HG03575 (cell line): ENCODE results near the gene TNS1.

ENCODE experiments used
- ATAC-seq: cut with Tn5 transposase; IDR thresholded peaks from one replicate; pipeline ENCODE4 v1.9.1; 2021; ENCODE audit not compliant: unreplicated experiment, insufficient number of reproducible peaks, low FRiP score; ENCODE audit errors: extremely low read depth

The TNS1 gene

DNA sequence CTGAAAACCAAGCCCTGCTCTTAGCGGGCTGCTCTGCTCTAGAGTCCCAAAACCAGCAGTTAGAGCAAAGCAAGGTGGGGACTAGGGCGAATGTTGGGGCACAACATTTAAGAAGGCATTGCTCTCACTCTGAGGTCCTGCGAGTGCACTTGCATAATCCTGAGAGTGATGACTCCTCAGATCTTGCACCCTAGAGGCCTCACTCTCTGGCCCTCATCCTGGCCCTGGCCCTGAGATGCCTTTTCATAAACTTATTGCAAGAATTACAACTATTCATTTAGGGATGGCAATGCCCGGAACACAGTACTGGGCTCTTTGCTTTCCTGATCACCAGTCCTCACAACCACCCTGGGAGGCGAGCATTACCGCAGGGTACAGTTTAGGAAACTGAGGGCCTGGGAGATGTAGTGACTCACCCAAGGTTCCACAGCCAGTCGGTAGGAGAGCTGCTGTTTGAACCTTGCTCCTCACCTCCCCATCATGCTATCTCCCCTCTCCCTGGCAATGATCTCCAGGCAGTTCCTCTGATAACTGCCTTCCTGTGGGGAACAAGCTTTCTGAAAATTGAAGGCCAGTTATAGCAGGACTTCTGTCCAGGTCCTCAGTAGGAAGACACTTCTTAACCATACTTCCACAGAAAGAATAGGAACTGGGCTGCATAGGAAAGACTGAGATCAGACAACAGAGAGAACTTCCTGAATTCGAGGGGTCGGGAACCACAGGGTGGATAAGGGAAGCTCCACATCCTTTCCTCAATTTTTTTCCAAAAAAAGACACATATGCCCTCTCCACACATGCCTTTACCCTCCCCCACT is 91.3 kb downstream of the TNS1 start:
- no peak for ATAC-seq

DNA sequence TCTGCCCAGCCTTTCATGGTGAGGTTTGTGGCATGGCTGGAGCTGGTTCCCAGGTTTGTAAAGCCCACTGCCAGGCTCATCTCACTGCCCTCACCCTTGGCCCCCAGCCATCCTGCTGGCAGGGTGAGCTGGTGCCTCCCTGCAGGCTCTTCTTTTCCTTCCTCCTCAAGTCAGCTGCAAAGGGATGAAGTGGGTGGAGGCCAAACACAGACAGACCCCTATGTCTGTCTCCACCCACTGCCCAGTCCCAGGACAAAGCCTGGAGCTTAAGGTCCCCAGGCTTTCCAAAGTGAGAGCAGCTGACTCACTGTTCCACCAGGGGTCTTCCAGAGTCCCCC is 92.0 kb downstream of the TNS1 start:
- no peak for ATAC-seq

DNA sequence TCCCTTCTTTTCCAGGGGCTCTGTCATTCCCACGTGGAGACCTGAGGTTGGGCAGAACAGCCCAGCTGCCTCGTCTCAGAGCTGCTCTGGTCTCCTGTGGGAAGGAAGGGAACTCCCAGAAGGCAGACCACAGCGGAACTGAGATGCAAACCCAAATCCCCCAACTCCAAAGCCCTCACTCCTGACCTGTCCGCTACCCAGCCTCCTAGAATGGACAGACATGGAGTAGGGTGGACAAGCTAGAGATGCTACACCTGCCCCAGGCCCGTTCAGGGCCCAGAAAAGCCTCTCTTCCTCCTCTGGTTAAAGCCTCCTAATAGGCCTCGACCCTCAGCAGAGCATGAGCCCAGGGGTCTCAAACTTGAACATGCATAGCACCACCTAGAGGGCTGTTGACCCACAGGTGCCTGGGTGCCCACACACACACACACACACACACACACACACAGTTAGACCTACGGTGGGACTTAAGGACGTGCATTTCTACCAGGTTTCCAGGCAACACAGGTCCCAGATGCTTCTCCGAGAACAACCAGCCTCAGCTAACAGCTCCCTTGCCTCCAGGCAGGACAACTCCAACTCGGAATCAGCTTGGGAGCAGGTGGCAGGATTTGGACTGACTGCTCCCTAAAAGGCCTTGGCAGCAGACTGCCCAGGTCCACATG is 93.5 kb downstream of the TNS1 start:
- ATAC-seq: no peak

DNA sequence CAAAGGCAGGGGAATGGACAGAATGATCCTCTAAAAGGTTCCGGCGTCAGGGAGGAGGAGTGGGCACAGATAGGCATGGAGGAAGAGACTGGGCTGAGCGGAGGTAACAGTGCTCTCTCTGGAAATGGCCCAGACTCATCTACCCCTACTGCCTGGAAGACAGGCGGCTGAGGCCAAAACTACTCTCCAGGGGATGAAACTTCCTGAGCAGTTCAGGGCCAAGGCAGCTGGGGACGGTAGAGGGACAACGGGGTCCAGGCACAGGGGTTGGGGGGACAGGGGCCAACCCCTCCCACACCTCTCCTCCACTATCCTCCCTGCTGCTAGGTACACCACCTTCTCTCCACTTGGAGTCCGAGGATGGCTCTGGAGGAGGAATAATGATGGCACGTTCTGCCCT is 94.3 kb downstream of the TNS1 start:
- ATAC-seq: no peak

DNA sequence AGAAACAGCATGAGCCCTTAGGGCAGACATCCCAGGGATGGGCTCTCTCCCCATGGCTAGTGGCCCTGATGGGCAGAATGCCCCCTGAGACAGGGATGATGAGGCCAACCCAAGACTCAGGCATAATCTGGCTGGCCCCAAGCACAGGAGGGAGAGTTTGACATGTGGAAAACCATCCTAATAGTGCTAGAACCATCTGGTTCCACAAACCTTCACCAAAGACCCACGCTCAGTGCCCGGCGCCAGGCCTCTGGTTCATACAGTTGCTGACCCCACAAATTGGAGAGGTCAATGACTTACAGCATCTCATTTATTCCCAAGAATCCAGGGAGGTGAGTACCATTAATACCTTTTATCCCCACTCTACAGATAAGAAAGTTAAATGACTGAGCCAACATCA is 95.5 kb downstream of the TNS1 start:
- no peak for ATAC-seq

DNA sequence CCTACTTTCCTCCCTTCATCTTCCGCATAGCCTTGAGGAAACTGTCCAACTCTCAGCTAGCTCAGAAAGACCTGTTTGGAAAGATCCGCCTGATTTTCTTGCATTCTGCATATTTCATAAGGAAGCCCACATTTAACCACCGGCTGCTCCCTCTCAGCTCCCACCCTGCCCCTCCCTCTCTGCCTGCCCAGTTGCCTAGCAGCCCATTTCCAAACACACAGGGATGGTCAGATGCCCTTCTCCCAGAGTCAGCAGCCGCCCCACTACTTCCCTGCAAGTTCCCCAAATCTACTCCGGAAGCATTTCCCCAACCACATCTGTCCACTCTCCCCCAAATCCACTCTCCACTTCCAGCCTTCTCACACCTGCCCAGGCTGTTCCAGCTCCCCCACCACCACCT is 96.0 kb downstream of the TNS1 start:
- ATAC-seq: no peak

DNA sequence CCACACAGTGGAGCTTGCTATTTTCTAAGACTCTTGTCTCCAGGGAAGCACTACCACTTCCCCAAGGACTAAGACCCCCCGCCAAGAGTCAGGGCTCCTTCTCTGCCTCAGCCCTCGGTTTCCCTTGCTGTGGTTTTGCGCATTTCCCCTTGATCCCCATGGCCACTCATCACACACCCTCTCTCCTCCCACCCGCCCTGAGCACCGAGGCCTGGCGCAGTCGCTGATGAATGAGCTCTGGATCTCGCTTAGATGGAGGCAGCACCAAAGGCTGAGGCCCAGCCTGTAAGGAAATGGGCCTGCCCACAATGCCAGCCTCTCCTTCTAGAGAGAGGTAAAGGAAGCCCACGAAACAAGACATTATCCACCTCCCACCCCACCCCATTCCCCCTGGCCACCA is 96.9 kb downstream of the TNS1 start:
- no peak for ATAC-seq

DNA sequence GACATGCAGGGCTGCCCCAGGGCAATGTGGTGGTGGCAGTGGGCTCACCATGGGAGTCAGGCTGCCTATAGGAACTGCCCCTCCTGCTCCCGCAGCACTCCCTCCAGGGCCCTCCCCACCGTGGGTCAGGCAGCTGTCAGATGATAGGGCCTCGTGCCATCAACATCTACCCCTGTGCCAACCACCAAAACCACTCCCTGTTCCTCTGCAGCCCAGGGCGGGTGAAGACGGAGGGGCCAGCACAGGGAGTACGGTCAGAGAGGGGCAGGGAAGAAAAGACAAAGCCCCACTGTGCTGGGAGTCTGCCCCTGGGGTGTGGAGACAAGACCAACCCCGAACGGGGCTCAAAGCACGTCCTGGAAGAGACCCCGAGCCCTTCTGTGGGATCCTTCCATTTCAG is 97.4 kb downstream of the TNS1 start:
- no peak for ATAC-seq

DNA sequence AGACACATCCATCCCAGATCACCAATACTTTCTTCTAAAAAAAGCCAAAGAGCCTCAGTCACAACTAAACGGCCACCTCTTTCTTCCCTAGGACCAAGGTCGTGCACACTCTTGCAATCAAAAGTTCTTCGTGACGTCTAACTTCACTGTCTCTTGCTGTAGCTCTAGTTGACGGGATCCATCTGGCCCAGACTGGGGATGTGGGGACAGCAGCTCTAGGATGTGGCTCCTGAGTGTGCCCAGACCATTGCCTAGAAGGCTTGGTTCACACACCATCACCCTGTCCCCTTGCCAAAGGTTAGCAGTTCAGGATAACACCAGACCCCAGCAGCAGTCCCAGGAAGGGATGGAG is 98.2 kb downstream of the TNS1 start:
- no peak for ATAC-seq

DNA sequence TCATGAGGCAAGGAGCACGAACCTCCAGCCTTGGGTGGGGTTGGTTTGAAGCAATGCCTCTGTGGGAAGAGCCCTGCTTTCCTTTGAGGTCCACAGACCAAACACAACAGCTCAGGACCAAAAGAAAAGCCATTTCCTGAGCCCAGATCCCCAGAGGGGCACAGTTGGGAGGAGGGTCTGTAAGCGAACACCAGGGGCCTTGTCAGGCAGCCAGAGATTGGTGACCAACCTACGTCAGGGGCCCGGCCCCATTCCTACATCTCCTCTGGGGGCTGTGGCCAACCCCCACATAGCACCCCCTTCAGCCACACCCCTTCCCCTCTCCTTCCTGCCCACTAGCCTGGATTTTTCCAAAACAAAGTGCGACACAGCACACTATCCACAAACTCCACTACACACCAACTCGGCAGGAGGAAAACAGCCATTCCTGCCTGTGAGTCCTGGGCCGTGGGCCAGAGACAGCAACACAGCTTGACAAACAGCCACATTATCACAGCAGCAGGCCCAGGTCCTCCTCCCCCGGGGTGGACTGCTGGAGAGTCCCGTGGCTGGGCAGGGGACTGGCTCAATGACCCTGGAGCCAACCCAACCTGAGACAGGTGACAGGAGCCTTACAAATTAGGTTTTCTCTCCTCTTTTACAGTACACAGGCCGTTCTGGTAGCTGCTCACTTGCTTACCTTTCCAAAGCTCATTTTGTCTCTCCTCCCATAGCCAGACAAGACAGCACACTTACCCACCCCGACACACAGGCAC is 98.8 kb downstream of the TNS1 start:
- ATAC-seq: no peak

DNA sequence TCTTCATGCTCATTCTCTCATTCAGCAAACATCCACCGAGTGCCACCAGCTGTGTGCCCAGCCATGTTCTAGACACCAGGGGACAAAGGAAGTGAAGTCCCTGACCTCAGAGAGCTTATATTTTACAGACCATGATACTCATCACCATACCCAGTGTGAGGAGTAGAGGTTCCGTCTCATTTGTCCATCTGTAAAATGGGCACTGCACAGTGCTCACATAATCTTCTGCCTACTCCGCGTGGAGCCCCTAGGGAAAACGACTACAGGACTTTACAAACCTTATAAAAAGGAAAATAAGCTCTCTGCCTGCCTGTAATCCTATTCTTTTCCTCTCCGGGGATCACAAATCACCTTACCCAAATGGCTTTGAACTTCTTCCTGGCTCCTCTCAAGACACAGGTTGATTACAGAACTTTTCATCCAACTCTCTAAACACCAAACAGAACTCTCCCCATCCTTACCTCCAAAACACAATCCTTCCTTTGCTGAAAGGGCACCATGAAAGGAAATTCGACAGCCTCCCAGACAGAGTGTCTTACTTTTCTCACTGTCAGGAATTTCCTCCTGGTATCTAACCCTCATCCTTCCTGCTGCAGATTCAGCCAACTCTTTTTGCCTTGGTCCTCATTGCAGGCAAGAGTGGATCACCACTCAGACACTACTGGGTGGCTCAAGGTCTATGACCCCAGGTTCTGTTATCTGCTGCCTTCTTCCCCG is 99.5 kb downstream of the TNS1 start:
- no peak for ATAC-seq

DNA sequence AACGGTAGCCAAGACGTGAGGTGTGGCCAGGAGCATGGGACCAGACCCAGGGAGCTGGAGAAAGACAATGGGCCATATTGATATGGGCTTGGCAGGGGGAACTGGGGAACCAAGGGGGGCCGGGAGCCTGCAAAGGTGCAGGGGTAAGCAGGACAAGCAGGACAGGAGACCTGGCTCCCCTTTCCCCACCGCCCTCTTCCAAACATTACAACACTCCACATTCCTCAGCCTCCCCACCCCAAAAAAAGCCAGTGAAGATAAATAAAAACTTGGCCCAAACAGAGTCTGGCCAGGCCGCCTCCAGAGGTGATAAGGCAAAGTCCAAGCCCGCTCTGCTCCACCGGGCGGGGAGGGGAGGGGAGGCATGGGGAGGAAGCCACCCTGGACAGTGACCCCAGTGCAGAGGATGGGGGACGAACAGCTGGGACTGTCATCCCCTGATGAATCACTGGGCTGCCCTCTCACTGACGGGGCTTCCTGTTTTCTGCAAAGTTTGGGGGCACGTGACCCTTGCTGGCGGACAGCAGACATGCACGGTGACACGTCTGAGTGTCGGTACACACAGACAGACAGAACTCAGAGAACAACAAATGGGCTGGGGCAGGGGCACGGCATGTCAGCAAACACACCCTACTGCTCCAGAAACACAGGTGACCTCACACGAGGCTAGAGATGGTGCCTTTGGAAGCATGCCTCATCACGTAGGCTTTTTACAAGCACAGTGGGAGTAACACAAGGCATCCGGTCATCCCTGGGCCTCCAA is 100.2 kb downstream of the TNS1 start:
- ATAC-seq: no peak

DNA sequence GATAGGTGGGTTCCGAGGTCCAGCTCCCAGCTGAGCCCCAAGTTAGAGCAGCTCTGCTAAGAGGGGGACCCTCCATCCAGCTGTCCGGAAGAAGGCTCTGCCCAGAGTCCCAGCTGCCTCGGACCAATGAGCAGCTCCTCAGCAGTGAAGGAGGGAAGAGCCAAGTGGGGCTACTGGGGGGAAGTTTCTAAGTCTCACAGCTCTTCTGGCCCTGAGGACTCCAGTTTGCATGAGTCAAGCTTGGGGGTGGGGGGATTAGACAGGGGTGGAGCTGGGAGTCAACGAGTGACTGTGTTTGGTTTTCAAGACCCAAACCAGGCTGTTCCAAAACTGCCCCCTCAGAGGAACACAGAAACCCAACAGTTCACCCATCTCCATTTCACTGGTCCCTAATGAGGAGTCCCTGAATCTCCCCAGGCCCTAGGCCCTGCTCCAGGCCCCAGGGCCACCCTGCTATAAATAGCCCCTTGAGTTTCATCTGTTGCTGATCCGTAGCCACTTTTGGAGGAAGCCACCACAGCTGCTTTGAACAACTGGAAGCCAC is 100.9 kb downstream of the TNS1 start:
- no peak for ATAC-seq

DNA sequence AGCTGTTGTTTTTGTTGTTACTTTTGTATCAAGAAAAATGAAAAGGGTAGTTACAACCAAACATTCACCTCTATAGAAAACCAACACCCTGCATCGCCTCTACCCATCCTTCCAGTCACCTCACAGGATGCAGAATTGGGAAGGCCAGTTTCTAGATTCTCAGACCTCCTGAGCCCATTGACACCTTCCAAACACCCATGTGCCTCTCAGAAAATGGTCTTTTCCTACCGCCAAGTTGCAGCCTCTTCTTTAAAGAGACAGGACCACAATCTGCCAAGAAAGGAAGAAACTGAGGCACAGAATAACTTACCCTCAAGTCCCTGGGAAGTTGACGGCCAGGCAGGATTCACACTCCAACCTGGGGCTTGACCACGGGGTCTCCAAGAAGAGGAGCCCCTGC is 101.4 kb downstream of the TNS1 start:
- ATAC-seq: no peak

DNA sequence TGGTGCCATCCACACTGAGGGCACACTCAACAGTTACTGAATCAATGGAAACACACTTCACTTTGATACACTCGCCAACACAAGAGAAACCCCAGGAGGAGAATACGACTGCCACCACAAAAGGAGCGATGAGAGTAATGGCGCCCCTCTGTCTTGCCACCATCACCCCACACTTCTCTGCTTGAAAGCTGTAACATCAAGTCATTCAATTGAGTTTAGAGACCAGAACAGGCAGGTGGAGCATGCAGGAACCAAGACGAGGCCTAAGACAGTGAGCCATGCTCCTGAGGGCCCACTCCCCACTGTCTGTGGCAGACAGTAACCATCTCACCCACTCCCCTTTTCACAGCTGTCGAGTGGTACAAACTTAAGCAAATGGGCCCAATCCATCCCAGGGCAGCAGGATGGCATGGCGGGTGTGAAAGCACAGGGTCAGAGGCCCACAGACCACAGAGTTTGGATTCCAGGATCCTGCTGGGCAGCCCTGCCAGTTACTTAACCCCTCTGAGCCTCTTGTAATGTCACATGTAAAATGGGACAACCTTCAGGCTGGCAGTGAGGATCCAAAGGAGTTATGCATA is 101.9 kb downstream of the TNS1 start:
- no peak for ATAC-seq

DNA sequence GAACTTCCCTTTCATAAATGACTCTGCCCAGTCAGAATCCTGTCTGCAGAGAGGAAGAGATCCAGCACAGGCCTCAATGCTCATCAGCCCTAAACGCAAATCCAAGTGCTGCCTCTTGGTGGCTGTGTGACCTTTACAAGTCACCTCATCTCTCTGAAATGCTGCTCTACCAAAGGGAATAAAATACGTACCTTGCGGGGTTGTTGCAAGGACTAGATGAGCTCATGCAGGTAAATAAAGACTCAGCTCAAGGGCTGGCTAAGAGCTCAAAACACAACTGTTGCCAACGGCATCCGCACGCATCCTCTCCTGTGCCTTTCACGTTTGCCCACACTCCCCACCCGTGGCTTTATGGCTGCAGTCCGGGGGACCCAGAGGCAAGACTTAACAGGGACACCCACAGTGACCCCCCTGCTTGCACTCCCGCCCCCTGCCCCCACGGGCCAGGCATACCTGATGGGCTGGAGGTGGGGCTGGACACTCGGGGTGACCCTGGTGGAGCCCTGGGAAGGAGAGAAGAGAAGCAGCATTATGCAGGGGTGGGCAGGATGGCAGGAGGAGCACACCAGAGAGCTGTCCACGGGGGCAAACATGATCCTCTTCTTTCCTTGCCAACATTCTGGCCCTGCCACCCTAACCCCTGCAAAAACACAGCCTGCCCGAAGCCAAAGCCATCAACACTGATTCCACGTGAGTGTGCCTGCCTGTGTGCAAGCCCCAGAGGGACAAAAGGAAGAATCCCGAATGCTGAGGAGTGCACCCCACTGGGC is 102.6 kb downstream of the TNS1 start:
- ATAC-seq: no peak

DNA sequence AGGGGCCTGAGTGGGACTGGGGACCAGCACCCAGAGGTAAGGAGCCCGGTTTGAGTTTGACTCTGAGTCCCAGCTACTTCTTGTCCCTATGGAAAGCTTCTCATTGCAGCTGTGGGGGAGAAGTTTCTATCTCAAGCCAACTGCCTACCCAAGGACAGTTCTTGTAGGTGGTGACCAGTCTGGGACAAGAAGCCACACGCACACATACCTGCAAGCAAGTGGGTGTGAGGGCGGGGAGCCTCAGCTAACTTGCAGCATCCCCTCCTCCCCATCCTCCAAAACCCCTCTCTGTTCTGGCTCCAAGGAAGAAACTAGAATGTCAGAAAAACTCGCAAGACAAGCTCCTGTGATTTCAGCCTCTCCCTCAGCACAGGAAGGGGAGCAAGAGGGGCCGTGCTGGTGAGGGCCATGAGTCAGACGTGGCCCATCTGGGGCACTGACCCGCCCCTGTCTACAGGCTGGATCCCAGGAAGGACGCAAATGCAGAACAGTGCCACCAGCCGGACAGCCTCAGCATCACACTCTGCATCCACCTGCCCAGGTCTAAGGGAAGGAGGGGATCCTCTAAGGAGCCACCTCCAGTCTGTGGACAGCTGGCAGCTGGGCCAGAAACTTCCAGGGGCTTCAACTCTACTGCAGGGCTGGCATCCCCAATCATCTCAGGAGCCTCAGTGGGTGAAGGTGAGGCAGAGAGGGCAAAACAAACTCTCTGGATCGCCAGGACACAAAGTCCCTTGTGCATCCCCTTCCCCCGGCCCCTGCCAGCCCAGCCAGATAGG is 103.4 kb downstream of the TNS1 start:
- ATAC-seq: no peak
